Endometrium (tissue), 2 donors: ENCODE data around the gene FBXO41.

ENCODE experiments used
- FAIRE-seq: peaks from 2 replicates; lab custom pipeline; 2012; peaks lifted over from hg19 to GRCh38; lab: Jason Lieb, UNC
- donor health status: control.
- donor health status: control.

The FBXO41 gene

DNA sequence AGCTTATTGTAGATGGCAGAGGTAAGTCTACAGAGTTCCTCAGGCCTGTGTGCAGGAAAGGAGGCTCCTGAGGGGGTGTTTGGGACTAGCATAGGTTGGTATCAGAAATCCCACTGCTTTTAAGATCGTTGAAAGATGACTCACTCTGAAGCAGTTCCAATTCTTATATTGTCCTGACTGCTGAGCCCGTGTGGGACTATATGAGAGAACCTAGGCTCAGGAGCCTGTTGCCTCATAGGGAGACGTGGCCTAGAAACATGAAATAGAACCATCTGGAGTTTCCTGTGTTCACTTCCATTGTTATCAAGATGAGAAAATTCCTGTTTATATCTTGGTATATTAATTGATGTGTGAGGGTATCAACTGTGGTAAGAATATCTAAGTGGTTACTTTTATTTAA lies 44.5 kb downstream of the FBXO41 start:
- no peak for FAIRE-seq

DNA sequence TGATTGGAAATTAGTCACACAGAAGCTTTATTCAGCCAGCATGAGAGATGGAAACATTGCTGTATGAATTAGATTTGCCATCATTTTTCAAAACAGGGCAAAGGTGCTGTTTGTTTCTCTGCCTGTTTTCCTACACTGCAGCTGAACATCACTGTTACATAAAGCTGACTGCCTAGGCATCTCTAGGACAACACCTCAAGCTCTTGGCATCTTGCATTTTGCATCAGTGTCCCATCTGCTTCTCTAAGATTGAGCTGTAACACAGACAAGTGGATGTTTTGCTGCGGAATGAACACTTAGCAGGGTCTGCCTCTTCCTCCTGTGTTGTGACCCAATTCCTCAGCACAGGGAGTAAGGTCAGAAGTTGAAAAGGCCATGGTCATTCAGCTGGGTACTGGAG lies 45.3 kb downstream of the FBXO41 start:
- FAIRE-seq = no peak

DNA sequence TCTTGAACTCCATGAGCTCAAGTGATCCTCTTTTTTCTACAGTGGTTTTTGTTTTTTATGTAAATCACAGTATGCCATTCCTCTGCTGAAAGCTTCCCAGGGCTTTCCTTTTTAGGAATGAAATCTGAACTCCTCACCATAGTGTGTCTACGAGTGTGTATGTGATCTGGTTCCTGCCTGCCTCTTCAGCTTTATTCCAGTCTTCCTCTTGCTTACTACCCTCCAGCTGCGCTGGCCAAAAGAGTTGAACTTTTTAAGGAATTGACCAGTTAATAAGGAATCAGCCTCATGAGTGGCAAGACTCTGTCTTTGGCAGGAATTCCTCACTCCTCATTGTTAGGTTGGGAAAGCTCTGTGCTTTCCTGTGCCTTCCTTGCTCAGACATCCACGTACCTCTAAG lies 46.1 kb downstream of the FBXO41 start:
- FAIRE-seq = no peak

- no peak for FAIRE-seq
Observed at GRCh38 chr2:73237168-73237567, 47.1 kb downstream of the FBXO41 start.

- FAIRE-seq = no peak
Observed at GRCh38 chr2:73235315-73236028, 48.8 kb downstream of the FBXO41 start.

GRCh38 chr2:73233932-73234832 lies 50.1 kb downstream of the FBXO41 start, which contains the start of gene CCT7:
Gene CCT7 (plus strand): TSS chr2:73234308. CDS start chr2:73234379, 71 bp downstream.
- FAIRE-seq = no peak

- FAIRE-seq = peak; percentile 92
Observed at GRCh38 chr2:73233154-73233931, 50.9 kb downstream of the FBXO41 start, which contains the start of gene PRADC1. Gene PRADC1 (minus strand): TSS chr2:73233239. CDS start chr2:73233160, 79 bp downstream.

DNA sequence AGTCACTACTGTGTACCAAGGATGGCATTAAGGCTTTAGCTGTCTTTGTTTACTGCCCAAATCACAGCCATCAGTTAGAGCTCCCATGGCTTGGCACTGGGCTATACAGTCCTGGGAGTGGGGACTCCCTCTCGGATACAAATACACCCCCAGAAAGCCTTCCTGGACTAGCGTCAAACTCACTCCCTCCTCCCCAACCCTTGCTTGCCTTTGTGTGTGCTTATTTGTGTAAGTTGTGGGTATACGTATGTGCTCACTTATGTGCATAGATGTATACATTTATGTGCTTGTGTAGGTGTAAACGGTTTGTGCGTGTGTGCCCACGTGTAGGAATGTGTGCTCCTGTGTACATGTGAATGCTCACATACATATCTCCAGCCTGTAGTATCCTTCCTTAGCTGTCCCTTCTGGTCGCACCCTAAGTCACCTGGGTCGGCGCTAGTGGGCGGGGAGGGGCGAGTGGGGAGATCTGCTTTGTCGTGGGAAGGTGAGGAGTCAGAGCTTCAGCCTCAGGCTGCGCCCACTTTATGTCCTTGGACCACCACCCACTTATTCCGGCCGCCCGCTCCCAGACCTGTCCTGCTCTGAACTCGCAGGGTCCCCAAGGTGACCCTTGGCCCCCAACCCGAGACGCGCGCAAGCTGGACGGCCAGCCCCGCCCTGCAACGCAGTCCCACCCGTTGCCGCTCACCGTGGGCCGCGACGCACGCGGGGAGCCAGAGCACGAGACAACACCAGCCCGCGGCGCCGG lies 51.7 kb downstream of the FBXO41 start:
- no peak for FAIRE-seq

GRCh38 chr2:73228631-73229030 lies 55.6 kb downstream of the FBXO41 start:
- no peak for FAIRE-seq

DNA sequence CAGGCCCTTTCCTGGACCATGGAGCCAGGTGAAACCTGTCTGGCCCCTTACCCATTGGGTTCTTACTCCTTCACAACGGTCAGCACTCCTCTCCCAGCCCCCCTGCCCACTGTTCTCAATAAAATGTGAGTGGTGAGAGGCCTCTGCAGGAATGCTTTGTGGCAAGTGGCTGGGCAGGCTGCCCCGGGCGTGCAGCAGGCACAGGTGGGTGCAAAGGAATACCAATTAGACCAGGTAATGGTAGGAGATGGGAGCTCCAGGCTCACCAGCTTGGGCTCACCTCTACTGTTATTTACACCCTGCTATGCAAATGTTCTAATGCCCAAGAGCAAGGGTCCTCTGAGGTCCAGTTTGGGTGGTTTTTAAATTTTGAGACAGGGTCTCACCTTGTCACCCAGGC lies 57.2 kb downstream of the FBXO41 start:
- no peak for FAIRE-seq

- FAIRE-seq = no peak
Observed at GRCh38 chr2:73225513-73226360, 58.5 kb downstream of the FBXO41 start.

DNA sequence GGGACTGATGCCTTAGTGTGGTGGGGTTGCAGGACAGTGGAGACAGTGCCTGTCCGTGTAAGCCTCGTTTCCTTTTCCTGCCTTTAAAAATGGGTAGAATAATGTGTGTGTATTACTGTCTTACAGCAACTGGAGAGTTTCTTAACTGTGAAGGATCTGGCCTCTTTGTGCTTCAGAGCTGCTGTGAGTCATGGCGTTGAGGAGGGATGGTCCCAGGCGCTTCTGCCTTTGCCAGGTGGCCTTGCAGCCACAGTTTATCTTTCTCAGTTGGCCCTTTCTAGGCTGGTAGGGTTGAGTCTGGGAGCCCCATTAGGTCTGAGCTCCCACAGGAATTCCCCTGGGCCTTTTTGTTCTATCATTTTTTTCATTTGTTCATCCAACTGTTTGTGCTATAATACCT lies 60.5 kb downstream of the FBXO41 start:
- FAIRE-seq = no peak

DNA sequence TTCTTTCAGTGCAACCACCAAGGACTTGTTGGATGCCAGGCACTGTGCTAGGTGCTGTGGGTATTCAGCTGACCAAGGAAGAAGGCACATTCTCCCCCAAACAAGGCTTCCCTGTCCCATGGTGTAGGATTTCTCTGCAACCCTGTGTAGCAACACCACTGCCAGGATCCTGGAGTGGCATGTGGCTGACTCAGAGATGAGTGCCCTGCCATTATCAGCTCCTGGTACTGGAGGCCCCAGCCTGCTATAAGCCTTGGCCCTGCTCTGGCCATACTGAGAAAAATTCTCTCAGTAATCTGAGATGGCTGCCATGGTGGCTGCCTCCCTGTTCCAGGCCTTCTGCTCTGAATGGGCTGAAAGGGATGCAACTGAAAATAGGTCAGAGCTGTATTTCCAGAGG lies 66.0 kb downstream of the FBXO41 start:
- no peak for FAIRE-seq

DNA sequence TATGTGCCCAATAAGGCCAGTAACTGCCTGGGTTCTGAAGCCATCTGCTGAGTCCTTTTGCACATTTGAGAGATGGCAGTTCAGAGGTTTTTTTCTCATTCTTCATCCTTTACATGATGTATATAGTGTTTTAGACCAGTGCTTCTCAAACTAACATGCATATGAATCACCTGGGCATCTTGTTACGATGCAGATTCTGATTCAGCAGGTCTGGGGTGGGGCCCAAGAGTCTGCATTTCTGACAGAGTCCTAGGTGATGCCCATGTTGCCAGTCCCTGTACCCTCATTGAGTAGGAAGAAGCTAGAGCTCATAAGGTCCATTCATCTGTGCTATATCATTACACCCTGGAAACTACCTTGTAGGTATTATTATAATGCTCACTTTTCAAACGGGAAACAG lies 66.5 kb downstream of the FBXO41 start:
- FAIRE-seq = no peak

DNA sequence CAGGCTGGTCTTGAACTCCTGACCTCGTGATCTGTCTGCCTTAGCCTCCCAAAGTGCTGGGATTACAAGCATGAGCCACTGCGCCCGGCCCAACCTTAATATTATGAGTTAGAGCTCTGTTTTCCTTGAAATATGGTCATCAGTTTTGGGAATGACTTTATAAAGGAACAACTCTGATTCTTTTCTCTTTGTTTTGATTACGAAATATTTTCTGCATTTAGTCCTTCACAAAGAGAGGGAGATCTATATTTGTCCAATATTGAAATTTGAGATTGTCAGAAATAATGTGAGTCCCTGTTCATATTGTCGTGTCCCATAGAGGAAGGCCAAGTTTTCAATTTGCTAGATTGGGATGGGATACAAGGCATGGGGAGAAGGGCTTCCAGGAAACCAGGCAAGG lies 67.1 kb downstream of the FBXO41 start:
- no peak for FAIRE-seq

GRCh38 chr2:73215254-73215653 lies 69.0 kb downstream of the FBXO41 start:
- no peak for FAIRE-seq

DNA sequence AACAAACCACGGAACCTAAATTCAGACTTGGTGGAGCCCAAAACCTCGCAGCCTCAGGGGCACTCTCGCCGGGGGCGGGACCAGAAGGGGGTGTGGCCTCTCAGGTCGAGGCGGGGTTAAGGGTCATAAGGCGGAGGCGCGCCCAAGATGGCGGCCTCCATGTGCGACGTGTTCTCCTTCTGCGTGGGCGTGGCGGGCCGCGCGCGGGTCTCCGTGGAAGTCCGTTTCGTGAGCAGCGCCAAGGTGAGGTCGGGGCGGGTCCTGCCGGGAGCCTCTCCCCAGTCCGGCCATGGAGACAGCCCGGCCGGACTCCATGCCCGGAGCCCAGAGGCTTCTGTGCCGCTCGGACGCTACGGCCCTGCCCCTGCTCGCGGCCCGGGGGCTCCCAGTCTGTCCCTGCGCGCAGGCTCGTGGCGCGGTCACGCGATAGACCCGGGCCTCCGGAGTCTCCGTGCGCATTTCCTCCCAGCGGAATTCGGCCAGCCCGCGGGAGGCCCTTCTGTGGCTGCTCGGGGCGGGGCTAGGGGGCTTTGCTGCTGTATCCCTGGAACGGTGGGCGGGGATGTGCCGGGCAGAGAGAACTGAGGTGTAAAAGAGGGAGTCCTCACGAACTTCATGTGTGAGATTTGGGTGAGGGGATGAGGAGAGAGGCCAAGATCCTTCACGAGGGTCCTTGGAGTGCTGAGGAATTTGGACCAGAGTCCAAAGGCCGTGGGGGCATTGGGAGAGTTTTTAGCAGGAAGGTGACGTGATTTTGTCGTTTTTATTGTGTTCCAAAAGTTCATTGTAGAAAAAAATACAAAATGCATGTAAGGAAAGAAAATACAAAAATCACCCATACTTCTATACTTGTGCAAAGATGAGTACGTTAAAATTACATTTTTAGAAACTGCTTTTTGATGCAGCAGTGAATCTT lies 69.9 kb downstream of the FBXO41 start, which contains the start of gene SMYD5:
TSS of gene SMYD5 (plus strand) at position 126 of the 916 bp plus-strand sequence. CDS start at position 148, 22 bp downstream.
- FAIRE-seq = no peak

DNA sequence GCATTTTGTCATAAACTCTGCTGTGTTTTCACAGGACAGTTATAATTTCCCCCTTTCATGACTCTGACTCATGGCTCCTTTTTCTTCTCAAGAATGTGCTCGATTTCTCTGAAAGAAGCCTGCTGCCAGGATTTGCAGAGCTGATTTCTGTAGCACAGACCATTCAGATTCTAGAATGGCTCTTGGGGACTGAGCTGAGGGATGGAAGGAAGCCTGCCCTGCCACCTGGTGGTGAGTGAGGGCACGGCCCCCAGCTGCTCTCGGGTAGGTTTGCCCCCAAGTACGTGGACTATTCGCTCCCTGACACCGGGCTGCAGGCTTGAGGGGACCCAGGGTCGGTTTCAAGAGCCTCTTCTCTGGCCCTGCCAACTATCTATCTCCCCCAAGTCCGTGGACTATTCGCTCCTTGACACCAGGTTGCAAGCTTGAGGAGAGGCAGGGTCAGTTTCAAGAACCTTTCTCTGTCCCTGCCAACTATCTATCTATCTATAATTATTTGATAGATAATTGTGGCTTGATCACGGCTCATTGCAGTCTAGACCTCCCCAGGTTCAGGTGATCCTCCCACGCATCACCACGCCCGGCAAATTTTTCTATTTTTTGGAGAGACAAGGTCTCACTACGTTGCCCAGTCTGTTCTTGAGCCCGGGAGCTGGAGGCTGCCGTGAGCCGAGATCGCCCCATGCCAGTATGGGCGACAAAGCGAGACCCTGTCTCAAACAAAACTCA lies 71.7 kb downstream of the FBXO41 start:
- FAIRE-seq = no peak

DNA sequence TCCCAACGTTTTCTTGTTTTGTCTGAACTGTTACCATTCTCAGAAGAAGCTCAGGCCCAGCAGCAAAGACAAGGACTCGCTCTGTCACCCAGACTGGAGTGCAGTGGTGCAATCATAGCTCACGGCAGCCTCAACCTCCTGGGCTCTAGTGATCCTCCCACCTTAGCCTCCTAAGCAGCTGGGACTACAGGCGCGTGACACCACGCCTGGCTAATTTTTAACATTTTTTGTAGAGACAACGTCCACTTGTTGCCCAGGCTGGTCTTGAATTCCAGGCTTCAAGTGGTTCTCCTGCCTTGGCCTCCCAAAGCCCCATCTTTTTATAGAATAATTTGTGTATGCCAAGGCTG lies 72.2 kb downstream of the FBXO41 start:
- no peak for FAIRE-seq
